Measurements from ENCODE around the gene SENP2.
A peak's percentile ranks its signal among the peaks of the same experiment; 100 is the strongest.
"Not testable (repeated sequence)": the region's sequence is repeated elsewhere in the genome, so short reads cannot be mapped to it uniquely, and the experiment has no call there.

SENP2 gene

DNA sequence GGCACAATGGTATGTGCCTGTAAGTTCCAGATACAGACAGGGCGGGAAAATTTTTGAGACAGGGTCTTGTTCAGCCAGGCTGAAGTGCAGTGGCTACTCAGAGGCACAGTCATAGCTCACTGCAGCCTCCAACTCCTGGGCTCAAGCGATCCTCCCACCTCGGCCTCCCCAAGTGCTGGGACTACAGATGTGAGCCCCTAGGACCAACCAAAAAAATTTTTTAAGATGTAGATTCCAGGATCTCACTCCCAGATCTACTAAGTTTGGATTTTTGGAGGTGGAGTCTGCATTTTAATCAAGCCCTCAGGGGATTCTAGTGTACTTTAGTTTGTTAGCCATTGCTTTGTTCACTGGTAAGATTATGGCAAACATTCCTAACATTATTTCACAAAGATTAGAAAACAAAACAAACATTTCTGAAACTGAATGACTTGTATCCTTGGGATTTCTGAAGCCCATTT, 36.4 kb upstream of the SENP2 start:
- Histone ChIP-seq H3K36me3 (ENCODE audit: low read depth) (no peaks in the 10 kb centered on the region), H3K9me3 (ENCODE audit: severe bottlenecking) (no peaks in the 10 kb centered on the region), H3K27me3 (ENCODE audit: insufficient read depth, poor library complexity, severe bottlenecking) (no peaks in the 10 kb centered on the region), H3K27ac (ENCODE audit: poor library complexity, severe bottlenecking) (peak overlapping the region; percentile 79), H3K4me3 (ENCODE audit: severe bottlenecking) (no peak overlapping the region), H3K4me1 (ENCODE audit: insufficient read depth, poor library complexity, severe bottlenecking) (peaks cover 51% of the 10 kb centered on the region)
- DNase-seq (ENCODE audit: low spot score) (no peak), ATAC-seq (ENCODE audit: low read depth) (0 out of 3 replicates have a peak, but pooled peaks have one; percentile 11)
- TF ChIP-seq, protein P1, sequence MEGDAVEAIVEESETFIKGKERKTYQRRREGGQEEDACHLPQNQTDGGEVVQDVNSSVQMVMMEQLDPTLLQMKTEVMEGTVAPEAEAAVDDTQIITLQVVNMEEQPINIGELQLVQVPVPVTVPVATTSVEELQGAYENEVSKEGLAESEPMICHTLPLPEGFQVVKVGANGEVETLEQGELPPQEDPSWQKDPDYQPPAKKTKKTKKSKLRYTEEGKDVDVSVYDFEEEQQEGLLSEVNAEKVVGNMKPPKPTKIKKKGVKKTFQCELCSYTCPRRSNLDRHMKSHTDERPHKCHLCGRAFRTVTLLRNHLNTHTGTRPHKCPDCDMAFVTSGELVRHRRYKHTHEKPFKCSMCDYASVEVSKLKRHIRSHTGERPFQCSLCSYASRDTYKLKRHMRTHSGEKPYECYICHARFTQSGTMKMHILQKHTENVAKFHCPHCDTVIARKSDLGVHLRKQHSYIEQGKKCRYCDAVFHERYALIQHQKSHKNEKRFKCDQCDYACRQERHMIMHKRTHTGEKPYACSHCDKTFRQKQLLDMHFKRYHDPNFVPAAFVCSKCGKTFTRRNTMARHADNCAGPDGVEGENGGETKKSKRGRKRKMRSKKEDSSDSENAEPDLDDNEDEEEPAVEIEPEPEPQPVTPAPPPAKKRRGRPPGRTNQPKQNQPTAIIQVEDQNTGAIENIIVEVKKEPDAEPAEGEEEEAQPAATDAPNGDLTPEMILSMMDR (IDR thresholded peaks at IDR 0.05; ENCODE audit: poor library complexity, severe bottlenecking), result no peak

DNA sequence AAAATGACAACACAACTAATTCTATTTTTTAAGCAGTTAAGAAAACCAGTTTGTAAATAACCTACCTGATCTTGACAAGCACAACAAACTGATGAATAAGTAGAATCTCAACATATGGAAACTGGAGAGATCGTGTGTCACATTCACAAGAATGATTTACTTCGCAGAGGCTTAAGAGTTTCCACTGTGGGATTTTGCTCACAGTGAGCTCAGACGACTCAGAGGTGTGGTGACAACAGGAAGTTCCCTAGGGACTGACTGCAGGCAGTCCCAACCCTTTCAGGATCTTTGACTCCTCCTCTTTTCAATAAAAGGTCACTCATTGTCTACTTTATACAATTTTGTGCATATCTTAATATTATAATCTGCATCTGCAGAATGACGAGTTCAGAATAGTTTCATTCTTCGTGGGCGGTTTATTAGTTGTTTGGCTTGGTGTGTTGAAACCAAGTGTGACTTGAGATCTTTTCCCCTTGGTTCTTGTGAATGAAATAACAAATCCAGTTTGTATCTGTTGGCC, 33.7 kb upstream of the SENP2 start, which contains the start of gene LIPH:
LIPH (minus strand) TSS at position 231 of the 520 bp plus-strand sequence; CDS start at position 114, 117 bp downstream.
- H3K27me3 ChIP-seq (ENCODE audit: insufficient read depth, poor library complexity, severe bottlenecking), result no peaks in the 10 kb centered on the region
- DNase-seq (ENCODE audit: low spot score), result no peak
- peak; percentile 53 for ATAC-seq (ENCODE audit: low read depth)
- H3K36me3 ChIP-seq (ENCODE audit: low read depth), result no peaks in the 10 kb centered on the region
- TF ChIP-seq, protein P1 (IDR thresholded peaks at IDR 0.05; ENCODE audit: poor library complexity, severe bottlenecking), result no peak
- no peaks in the 10 kb centered on the region for H3K9me3 ChIP-seq (ENCODE audit: severe bottlenecking)
- H3K4me3 ChIP-seq (ENCODE audit: severe bottlenecking), result peak within 1 kb of the TSS; percentile 18
- peaks cover 38% of the 10 kb centered on the region for H3K4me1 ChIP-seq (ENCODE audit: insufficient read depth, poor library complexity, severe bottlenecking)
- H3K27ac ChIP-seq (ENCODE audit: poor library complexity, severe bottlenecking), result peak within 1 kb of the TSS; percentile 44

DNA sequence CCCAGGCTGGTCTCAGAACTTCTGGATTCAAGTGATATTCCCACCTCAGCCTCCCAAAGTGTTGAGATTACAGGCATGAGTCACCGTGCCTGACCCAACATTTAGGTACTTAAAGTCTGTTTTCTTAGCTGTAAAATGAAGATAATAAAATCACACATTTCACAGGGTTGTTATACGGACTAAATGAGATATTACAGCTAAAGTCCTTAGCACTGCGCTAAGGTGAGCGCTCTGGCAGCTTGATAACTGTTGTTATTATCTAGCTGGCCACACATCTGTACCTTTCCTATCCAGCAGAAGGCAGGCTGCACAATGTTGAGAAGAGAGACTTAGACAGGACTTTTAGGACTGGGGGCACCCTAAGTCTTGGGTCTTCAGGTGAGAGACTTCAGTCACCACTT, 31.0 kb upstream of the SENP2 start:
- TF ChIP-seq, protein P1 (IDR thresholded peaks at IDR 0.05; ENCODE audit: poor library complexity, severe bottlenecking), result no peak
- DNase-seq (ENCODE audit: low spot score), result no peak
- Histone ChIP-seq H3K4me1 (ENCODE audit: insufficient read depth, poor library complexity, severe bottlenecking) (peaks cover 38% of the 10 kb centered on the region), H3K27ac (ENCODE audit: poor library complexity, severe bottlenecking) (peak overlapping the region; percentile 6), H3K27me3 (ENCODE audit: insufficient read depth, poor library complexity, severe bottlenecking) (no peaks in the 10 kb centered on the region), H3K9me3 (ENCODE audit: severe bottlenecking) (no peaks in the 10 kb centered on the region), H3K36me3 (ENCODE audit: low read depth) (no peaks in the 10 kb centered on the region), H3K4me3 (ENCODE audit: severe bottlenecking) (no peak overlapping the region)
- ATAC-seq (ENCODE audit: low read depth), result no peak

DNA sequence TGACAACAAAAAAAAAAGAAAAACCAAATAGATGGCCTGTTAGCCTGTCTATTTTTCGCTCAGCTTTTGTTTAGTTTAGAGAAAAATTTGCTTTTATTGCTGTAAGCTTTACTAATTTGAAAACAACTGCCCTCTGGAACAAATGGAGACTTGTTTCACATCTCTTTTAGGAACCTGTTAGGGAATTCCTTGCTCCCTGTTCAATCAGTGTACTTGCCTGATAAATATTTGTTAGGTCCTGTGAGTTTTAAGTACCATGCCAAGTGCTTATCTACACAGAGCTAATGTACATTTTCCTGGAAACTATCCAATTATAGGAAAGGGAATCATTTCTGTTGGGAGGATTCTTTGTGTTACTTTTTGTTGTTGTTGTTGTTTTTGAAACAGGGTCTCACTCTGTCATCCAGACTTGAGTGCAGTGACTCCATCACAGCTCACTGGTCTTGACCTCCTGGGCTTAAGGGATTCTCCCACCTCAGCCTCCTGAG, 30.2 kb upstream of the SENP2 start:
- H3K4me1 ChIP-seq (ENCODE audit: insufficient read depth, poor library complexity, severe bottlenecking), result peaks cover 33% of the 10 kb centered on the region
- no peaks in the 10 kb centered on the region for H3K27me3 ChIP-seq (ENCODE audit: insufficient read depth, poor library complexity, severe bottlenecking)
- no peaks in the 10 kb centered on the region for H3K9me3 ChIP-seq (ENCODE audit: severe bottlenecking)
- H3K27ac ChIP-seq (ENCODE audit: poor library complexity, severe bottlenecking), result peak overlapping the region; percentile 6
- DNase-seq (ENCODE audit: low spot score), result no peak
- ATAC-seq (ENCODE audit: low read depth), result no peak
- TF ChIP-seq, protein P1 (IDR thresholded peaks at IDR 0.05; ENCODE audit: poor library complexity, severe bottlenecking), result no peak
- H3K4me3 ChIP-seq (ENCODE audit: severe bottlenecking), result no peak overlapping the region
- H3K36me3 ChIP-seq (ENCODE audit: low read depth), result no peaks in the 10 kb centered on the region

DNA sequence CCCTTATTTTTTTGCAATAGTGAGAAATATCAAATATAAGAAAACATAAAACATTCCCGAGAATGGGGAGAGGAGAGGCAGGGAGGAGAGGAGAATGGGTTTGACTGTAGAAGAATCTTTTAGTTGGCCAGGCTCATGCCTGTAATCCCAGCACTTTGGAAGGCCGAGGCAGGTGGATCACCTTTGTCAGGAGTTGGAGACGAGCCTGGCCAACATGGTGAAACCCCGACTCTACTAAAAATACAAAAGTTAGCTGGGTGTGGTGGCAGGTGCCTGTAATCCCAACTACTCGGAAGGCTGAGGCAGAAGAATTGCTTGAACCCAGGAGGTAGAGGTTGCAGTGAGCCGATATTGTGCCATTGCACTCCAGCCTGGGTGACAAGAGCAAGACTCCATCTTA, 29.5 kb upstream of the SENP2 start:
- not testable (repeated sequence) for H3K27me3 ChIP-seq (ENCODE audit: insufficient read depth, poor library complexity, severe bottlenecking); H3K4me3 ChIP-seq (ENCODE audit: severe bottlenecking); H3K36me3 ChIP-seq (ENCODE audit: low read depth); ATAC-seq (ENCODE audit: low read depth); DNase-seq (ENCODE audit: low spot score); H3K9me3 ChIP-seq (ENCODE audit: severe bottlenecking)
- Histone ChIP-seq H3K4me1 (ENCODE audit: insufficient read depth, poor library complexity, severe bottlenecking) (peaks cover 28% of the 10 kb centered on the region), H3K27ac (ENCODE audit: poor library complexity, severe bottlenecking) (peak overlapping the region; percentile 6)
